Kidney epithelial cell (primary cell): Measurements from ENCODE around the gene NCK1. TPM values are rescaled to one million over a fixed set of nuclear protein-coding genes. Genes with fewer than 3 reads are reported as not detected.
A peak's percentile ranks its signal among the peaks of the same experiment; 100 is the strongest.

ENCODE experiments used
- DNase-seq: peaks from one replicate; pipeline ENCODE4 v3.0.0-alpha.2; 2010; ENCODE audit warnings: low read depth
- H3K27me3 ChIP-seq: 2 replicates; pipeline ENCODE4 v1.6.0; 2011; ENCODE audit warnings: low read length; ENCODE audit not compliant: control insufficient read depth, insufficient read depth
- H3K36me3 ChIP-seq: 2 replicates; pipeline ENCODE4 v1.5.1; 2011; ENCODE audit warnings: low read length; ENCODE audit not compliant: control insufficient read depth, insufficient read depth
- H3K4me3 ChIP-seq: 2 replicates; pipeline ENCODE4 v1.5.1; 2011; ENCODE audit warnings: low read depth, mild to moderate bottlenecking, control low read depth, low read length
- CTCF ChIP-seq: IDR thresholded peaks from 2 replicates; pipeline ENCODE4 v1.5.1; 2011; ENCODE audit warnings: mild to moderate bottlenecking, moderate library complexity, low read length, control low read depth, inconsistent platforms; ENCODE audit not compliant: insufficient read depth, poor library complexity, severe bottlenecking
- total RNA-seq: library from RNA; depleted of rRNA; stranded (reverse); fragments of >200 nt; gene quantifications from 2 replicates; pipeline ENCODE4 v1.2.3, GENCODE V29; 2015

NCK1 gene
- total RNA-seq, 1 donor from 2014 or later, result 25.7 TPM

- no peak for TF ChIP-seq CTCF
- Histone ChIP-seq H3K36me3 (no peaks in the 10 kb centered on the region), H3K4me3 (peak overlapping the region; percentile 59), H3K27me3 (no peaks in the 10 kb centered on the region)
- DNase-seq, result no peak
Observed at GRCh38 chr3:136819731-136820679, 42.0 kb upstream of the NCK1 start.

- TF ChIP-seq CTCF, result no peak
- DNase-seq, result no peak
Observed at GRCh38 chr3:136831461-136831860, 30.5 kb upstream of the NCK1 start.

GRCh38 chr3:136835089-136835812 lies 26.8 kb upstream of the NCK1 start:
- no peaks in the 10 kb centered on the region for H3K27me3 ChIP-seq
- H3K4me3 ChIP-seq, result no peak overlapping the region
- no peak for DNase-seq
- no peaks in the 10 kb centered on the region for H3K36me3 ChIP-seq
- TF ChIP-seq CTCF, result no peak

More at GRCh38 chr3:136831461-136831860, 30.5 kb upstream of the NCK1 start:
- H3K27me3 ChIP-seq, result no peaks in the 10 kb centered on the region
- H3K4me3 ChIP-seq, result no peak overlapping the region
- no peaks in the 10 kb centered on the region for H3K36me3 ChIP-seq

- no peak overlapping the region for H3K4me3 ChIP-seq
- no peak for TF ChIP-seq CTCF
- H3K27me3 ChIP-seq, result no peaks in the 10 kb centered on the region
- DNase-seq, result no peak
- H3K36me3 ChIP-seq, result no peaks in the 10 kb centered on the region
Observed at GRCh38 chr3:136835813-136836510, 26.0 kb upstream of the NCK1 start.

GRCh38 chr3:136836511-136837156 lies 25.4 kb upstream of the NCK1 start:
- TF ChIP-seq CTCF, result no peak
- no peak for DNase-seq
- no peaks in the 10 kb centered on the region for H3K36me3 ChIP-seq

More at GRCh38 chr3:136836511-136837156, 25.4 kb upstream of the NCK1 start:
- Histone ChIP-seq H3K4me3 (no peak overlapping the region), H3K27me3 (no peaks in the 10 kb centered on the region)
